GM21576 (cell line): ENCODE data around the gene WDR49.

Source experiments
- ATAC-seq: cut with Tn5 transposase; IDR thresholded peaks from one replicate; pipeline ENCODE4 v1.9.1; 2021; ENCODE audit warnings: mild to moderate bottlenecking, moderate library complexity; ENCODE audit not compliant: unreplicated experiment

WDR49 gene

GRCh38 chr3:167653760-167654159 lies at the start of gene WDR49:
Gene WDR49, minus strand, starts transcription at chr3:167653942. Its CDS starts 517 bp downstream, at chr3:167653425.
- no peak for ATAC-seq

GRCh38 chr3:167700926-167701325 lies 47.2 kb upstream of the WDR49 start:
- ATAC-seq: no peak

GRCh38 chr3:167700046-167700445 lies 46.3 kb upstream of the WDR49 start:
- ATAC-seq: no peak

GRCh38 chr3:167694121-167694520 lies 40.4 kb upstream of the WDR49 start:
- ATAC-seq: no peak

- peak; percentile 100 for ATAC-seq
Observed at GRCh38 chr3:167691366-167691765, 37.6 kb upstream of the WDR49 start.

- peak; percentile 92 for ATAC-seq
Observed at GRCh38 chr3:167684388-167684993, 30.7 kb upstream of the WDR49 start.

GRCh38 chr3:167679526-167679925 lies 25.8 kb upstream of the WDR49 start:
- ATAC-seq: no peak

GRCh38 chr3:167675848-167676247 lies 22.1 kb upstream of the WDR49 start:
- no peak for ATAC-seq

- ATAC-seq: no peak
Observed at GRCh38 chr3:167673221-167673620, 19.5 kb upstream of the WDR49 start.

- ATAC-seq: no peak
Observed at GRCh38 chr3:167671878-167672427, 18.2 kb upstream of the WDR49 start.

- ATAC-seq: no peak
Observed at GRCh38 chr3:167669699-167670098, 16.0 kb upstream of the WDR49 start.

- no peak for ATAC-seq
Observed at GRCh38 chr3:167668651-167669050, 14.9 kb upstream of the WDR49 start.

GRCh38 chr3:167666563-167666962 lies 12.8 kb upstream of the WDR49 start:
- no peak for ATAC-seq

- no peak for ATAC-seq
Observed at GRCh38 chr3:167662919-167663400, 9.2 kb upstream of the WDR49 start.

- ATAC-seq: no peak
Observed at GRCh38 chr3:167657684-167658225, 4.0 kb upstream of the WDR49 start.

- no peak for ATAC-seq
Observed at GRCh38 chr3:167656821-167657220, 3.1 kb upstream of the WDR49 start.

GRCh38 chr3:167653155-167653554 lies 587 bp downstream of the WDR49 start:
- ATAC-seq: no peak

GRCh38 chr3:167651826-167652225 lies 1.9 kb downstream of the WDR49 start:
- no peak for ATAC-seq

- ATAC-seq: no peak
Observed at GRCh38 chr3:167650459-167650858, 3.3 kb downstream of the WDR49 start.

- ATAC-seq: no peak
Observed at GRCh38 chr3:167649746-167650145, 4.0 kb downstream of the WDR49 start.

GRCh38 chr3:167644611-167645010 lies 9.1 kb downstream of the WDR49 start:
- ATAC-seq: no peak

- no peak for ATAC-seq
Observed at GRCh38 chr3:167631471-167631870, 22.3 kb downstream of the WDR49 start.

GRCh38 chr3:167626490-167626889 lies 27.3 kb downstream of the WDR49 start:
- no peak for ATAC-seq
